Measurements from ENCODE around the gene TPD52L1. TPM values are rescaled to one million over a fixed set of nuclear protein-coding genes. Genes with fewer than 3 reads are reported as not detected.

Gene TPD52L1
- total and polyA plus RNA-seq, 2 of the 13 experiments (the other 11 are each of a cell fraction or from before 2014, with no cell fraction given): 0.49 to 0.53 TPM

DNA sequence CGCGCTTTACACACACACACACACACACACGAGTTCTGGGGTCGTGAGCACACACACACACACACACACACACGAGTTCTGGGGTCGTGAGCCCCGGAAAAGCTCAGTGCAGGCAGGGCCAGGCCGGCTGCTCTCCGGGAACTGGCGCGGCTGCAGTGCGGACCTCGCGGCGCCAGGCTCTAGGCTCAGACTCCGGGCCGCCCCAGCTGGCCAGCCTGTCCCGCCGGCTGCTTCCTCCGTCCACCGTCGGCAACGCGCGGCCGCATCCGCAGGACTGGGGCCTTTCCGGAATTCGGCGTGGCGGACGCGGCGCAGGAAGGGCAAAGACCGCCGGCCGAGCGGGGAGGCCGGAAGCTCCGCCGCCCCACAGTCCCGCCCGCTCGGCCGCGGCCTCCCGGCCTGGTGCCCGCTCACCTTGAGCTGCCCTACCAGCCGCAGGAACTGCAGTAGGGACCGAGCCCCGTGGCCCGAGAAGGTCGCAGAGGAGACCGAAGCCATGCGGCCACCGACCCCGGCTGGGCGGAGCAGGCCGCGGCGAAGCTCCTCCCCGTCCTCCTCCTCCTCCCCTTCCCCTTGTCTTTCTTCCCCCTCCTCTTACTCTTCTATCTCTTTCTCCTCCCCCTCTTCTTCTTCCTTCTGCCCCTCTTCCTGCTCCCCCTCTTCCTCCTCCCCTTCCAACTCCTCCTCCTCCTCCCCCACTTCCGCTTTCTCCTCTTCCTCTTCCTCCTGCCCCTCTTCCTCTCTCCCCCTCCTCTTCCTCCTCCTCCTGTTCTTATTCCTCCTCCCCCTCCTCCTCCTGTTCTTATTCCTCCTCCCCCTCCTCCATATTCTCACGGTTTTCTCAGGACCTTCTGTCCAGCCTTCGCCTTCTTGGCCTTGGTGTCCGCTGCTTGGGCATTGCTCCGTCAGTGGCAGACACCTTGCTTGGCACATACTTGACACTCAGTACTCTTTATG, 148.1 kb downstream of the TPD52L1 start, which contains the start of gene HDDC2 (continued):
- TF ChIP-seq, protein P1, sequence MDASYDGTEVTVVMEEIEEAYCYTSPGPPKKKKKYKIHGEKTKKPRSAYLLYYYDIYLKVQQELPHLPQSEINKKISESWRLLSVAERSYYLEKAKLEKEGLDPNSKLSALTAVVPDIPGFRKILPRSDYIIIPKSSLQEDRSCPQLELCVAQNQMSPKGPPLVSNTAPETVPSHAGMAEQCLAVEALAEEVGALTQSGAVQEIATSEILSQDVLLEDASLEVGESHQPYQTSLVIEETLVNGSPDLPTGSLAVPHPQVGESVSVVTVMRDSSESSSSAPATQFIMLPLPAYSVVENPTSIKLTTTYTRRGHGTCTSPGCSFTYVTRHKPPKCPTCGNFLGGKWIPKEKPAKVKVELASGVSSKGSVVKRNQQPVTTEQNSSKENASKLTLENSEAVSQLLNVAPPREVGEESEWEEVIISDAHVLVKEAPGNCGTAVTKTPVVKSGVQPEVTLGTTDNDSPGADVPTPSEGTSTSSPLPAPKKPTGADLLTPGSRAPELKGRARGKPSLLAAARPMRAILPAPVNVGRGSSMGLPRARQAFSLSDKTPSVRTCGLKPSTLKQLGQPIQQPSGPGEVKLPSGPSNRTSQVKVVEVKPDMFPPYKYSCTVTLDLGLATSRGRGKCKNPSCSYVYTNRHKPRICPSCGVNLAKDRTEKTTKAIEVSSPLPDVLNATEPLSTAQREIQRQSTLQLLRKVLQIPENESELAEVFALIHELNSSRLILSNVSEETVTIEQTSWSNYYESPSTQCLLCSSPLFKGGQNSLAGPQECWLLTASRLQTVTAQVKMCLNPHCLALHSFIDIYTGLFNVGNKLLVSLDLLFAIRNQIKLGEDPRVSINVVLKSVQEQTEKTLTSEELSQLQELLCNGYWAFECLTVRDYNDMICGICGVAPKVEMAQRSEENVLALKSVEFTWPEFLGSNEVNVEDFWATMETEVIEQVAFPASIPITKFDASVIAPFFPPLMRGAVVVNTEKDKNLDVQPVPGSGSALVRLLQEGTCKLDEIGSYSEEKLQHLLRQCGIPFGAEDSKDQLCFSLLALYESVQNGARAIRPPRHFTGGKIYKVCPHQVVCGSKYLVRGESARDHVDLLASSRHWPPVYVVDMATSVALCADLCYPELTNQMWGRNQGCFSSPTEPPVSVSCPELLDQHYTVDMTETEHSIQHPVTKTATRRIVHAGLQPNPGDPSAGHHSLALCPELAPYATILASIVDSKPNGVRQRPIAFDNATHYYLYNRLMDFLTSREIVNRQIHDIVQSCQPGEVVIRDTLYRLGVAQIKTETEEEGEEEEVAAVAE (CRISPR knock-in tag; IDR thresholded peaks at IDR 0.05; ENCODE audit: borderline replicate concordance): 0 out of 2 replicates have a peak, but pooled peaks have one; percentile 31
- TF ChIP-seq ZNF775 (CRISPR knock-in tag; IDR thresholded peaks at IDR 0.05; ENCODE audit: borderline replicate concordance): peak; percentile 73; the same call in 1 of the 2 replicates
- peak; percentile 89 for TF ChIP-seq ZNF331 (CRISPR knock-in tag; IDR thresholded peaks at IDR 0.05)
- TF ChIP-seq ZNF256 (CRISPR knock-in tag; conservative IDR thresholded peaks at IDR 0.05): 0 out of 2 replicates have a peak, but pooled peaks have one; percentile 67
- TF ChIP-seq ZNF354B (CRISPR knock-in tag; IDR thresholded peaks at IDR 0.05): 0 out of 2 replicates have a peak, but pooled peaks have one; percentile 22
- TF ChIP-seq ATM (IDR thresholded peaks at IDR 0.05; ENCODE audit: borderline replicate concordance): no peak
- TF ChIP-seq ZNF260 (CRISPR knock-in tag; IDR thresholded peaks at IDR 0.05; ENCODE audit: borderline replicate concordance, low read depth): no peak
- peak; percentile 72 for TF ChIP-seq HDAC2 (CRISPR knock-in tag; IDR thresholded peaks at IDR 0.05)
- peak; percentile 90 for TF ChIP-seq ZNF235 (CRISPR knock-in tag; IDR thresholded peaks at IDR 0.05; ENCODE audit: borderline replicate concordance)
- peak; percentile 82; the same call in 1 of the 2 replicates for TF ChIP-seq NCOA1 (CRISPR knock-in tag; IDR thresholded peaks at IDR 0.05)
- TF ChIP-seq, protein P2, sequence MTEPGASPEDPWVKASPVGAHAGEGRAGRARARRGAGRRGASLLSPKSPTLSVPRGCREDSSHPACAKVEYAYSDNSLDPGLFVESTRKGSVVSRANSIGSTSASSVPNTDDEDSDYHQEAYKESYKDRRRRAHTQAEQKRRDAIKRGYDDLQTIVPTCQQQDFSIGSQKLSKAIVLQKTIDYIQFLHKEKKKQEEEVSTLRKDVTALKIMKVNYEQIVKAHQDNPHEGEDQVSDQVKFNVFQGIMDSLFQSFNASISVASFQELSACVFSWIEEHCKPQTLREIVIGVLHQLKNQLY (CRISPR knock-in tag; IDR thresholded peaks at IDR 0.05): peak; percentile 66
- TF ChIP-seq ZNF687 (CRISPR knock-in tag; IDR thresholded peaks at IDR 0.05): peak; percentile 99
- TF ChIP-seq SETDB1 (CRISPR knock-in tag; IDR thresholded peaks at IDR 0.05; ENCODE audit: borderline replicate concordance): no peak
- TF ChIP-seq ZNF816 (CRISPR knock-in tag; IDR thresholded peaks at IDR 0.05; ENCODE audit: borderline replicate concordance): peak; percentile 83; the same call in 1 of the 2 replicates
- no peak for TF ChIP-seq SMAD3 (CRISPR knock-in tag; IDR thresholded peaks at IDR 0.05)
- no peak for TF ChIP-seq TBX3 (IDR thresholded peaks at IDR 0.05; ENCODE audit: borderline replicate concordance)
- no peak for TF ChIP-seq ZNF33A (CRISPR knock-in tag; IDR thresholded peaks at IDR 0.05; ENCODE audit: borderline replicate concordance)
- no peak for TF ChIP-seq SNRNP70 (IDR thresholded peaks at IDR 0.05; ENCODE audit: low read depth, low read length)
- peak; percentile 95 for TF ChIP-seq KAT7 (CRISPR knock-in tag; IDR thresholded peaks at IDR 0.05; ENCODE audit: borderline replicate concordance)
- peak; percentile 95 for TF ChIP-seq ZNF296 (CRISPR knock-in tag; conservative IDR thresholded peaks at IDR 0.05)
